PC-3 (cell line): ENCODE measurements around the gene EPB41L3.

Source experiments
- EZH2 ChIP-seq: fragments of 300-600 bp; sonication (generic); IDR thresholded peaks from one replicate; pipeline ENCODE4 v1.6.1; 2017; ENCODE audit warnings: antibody characterized with exemption, mild to moderate bottlenecking, low read length; ENCODE audit not compliant: unreplicated experiment
- EZH2phosphoT487 ChIP-seq: fragments of 300-600 bp; sonication (generic); IDR thresholded peaks from 2 replicates; pipeline ENCODE4 v1.6.1; 2018; ENCODE audit warnings: mild to moderate bottlenecking, antibody characterized with exemption, low read length, borderline replicate concordance
- TF ChIP-seq, protein P1 (sequence below): fragments of 300-600 bp; sonication (generic); conservative IDR thresholded peaks from 2 replicates; pipeline ENCODE4 v1.5.1; 2017; ENCODE audit warnings: antibody characterized with exemption, low read depth, mild to moderate bottlenecking, low read length

DNA sequence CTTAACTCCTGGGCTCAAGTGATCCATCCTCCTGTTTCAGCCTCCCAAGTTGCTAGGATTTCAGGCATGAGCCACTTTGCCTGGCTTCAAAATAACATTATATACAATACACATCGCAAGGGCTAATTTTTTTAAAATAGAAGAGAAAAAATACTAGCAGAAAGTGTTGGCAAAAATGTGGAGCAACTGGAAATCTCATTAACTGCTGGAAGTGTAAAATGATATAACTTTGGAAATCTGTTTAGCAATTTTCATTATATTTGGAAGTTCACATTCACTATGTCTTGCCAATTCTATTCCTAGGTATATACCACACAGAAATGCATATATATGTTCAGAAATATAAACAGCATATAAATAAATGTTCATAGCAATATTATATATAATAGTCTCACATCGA lies 193.2 kb downstream of the EPB41L3 start:
- TF ChIP-seq EZH2: no peak
- TF ChIP-seq, protein P1, sequence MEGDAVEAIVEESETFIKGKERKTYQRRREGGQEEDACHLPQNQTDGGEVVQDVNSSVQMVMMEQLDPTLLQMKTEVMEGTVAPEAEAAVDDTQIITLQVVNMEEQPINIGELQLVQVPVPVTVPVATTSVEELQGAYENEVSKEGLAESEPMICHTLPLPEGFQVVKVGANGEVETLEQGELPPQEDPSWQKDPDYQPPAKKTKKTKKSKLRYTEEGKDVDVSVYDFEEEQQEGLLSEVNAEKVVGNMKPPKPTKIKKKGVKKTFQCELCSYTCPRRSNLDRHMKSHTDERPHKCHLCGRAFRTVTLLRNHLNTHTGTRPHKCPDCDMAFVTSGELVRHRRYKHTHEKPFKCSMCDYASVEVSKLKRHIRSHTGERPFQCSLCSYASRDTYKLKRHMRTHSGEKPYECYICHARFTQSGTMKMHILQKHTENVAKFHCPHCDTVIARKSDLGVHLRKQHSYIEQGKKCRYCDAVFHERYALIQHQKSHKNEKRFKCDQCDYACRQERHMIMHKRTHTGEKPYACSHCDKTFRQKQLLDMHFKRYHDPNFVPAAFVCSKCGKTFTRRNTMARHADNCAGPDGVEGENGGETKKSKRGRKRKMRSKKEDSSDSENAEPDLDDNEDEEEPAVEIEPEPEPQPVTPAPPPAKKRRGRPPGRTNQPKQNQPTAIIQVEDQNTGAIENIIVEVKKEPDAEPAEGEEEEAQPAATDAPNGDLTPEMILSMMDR: no peak
- no peak for TF ChIP-seq EZH2phosphoT487
